GM21423 (cell line): ENCODE data around the gene TMEM39A.

ENCODE experiments used
- ATAC-seq: cut with Tn5 transposase; IDR thresholded peaks from one replicate; pipeline ENCODE4 v1.9.1; 2021; ENCODE audit warnings: mild to moderate bottlenecking, moderate library complexity; ENCODE audit not compliant: unreplicated experiment

Gene TMEM39A

GRCh38 chr3:119456469-119456868 is 6.9 kb downstream of the TMEM39A start:
- ATAC-seq = no peak

- no peak for ATAC-seq
Observed at GRCh38 chr3:119453822-119454221, 9.6 kb downstream of the TMEM39A start.

GRCh38 chr3:119444590-119444989 is 18.8 kb downstream of the TMEM39A start:
- no peak for ATAC-seq

GRCh38 chr3:119443179-119443578 is 20.2 kb downstream of the TMEM39A start:
- no peak for ATAC-seq

- ATAC-seq = no peak
Observed at GRCh38 chr3:119437691-119438258, 25.6 kb downstream of the TMEM39A start.

- no peak for ATAC-seq
Observed at GRCh38 chr3:119436977-119437376, 26.4 kb downstream of the TMEM39A start.

GRCh38 chr3:119434703-119435102 is 28.7 kb downstream of the TMEM39A start:
- no peak for ATAC-seq

- no peak for ATAC-seq
Observed at GRCh38 chr3:119433613-119434325, 29.6 kb downstream of the TMEM39A start.

- no peak for ATAC-seq
Observed at GRCh38 chr3:119428538-119428937, 34.9 kb downstream of the TMEM39A start.

GRCh38 chr3:119427669-119428068 is 35.7 kb downstream of the TMEM39A start:
- no peak for ATAC-seq

- ATAC-seq = no peak
Observed at GRCh38 chr3:119420196-119420595, 43.2 kb downstream of the TMEM39A start.

- ATAC-seq = no peak
Observed at GRCh38 chr3:119418641-119419040, 44.8 kb downstream of the TMEM39A start.

- ATAC-seq = no peak
Observed at GRCh38 chr3:119417771-119418512, 45.5 kb downstream of the TMEM39A start.

GRCh38 chr3:119416873-119417272 is 46.5 kb downstream of the TMEM39A start:
- ATAC-seq = no peak

- no peak for ATAC-seq
Observed at GRCh38 chr3:119413603-119414280, 49.7 kb downstream of the TMEM39A start.

GRCh38 chr3:119409844-119410243 is 53.6 kb downstream of the TMEM39A start:
- ATAC-seq = no peak

GRCh38 chr3:119408243-119408950 is 55.0 kb downstream of the TMEM39A start:
- ATAC-seq = no peak

GRCh38 chr3:119405315-119405714 is 58.1 kb downstream of the TMEM39A start:
- no peak for ATAC-seq

- ATAC-seq = no peak
Observed at GRCh38 chr3:119403201-119403600, 60.2 kb downstream of the TMEM39A start.

GRCh38 chr3:119402791-119403190 is 60.6 kb downstream of the TMEM39A start:
- ATAC-seq = no peak
